ENCODE data around the gene INTS14.

- TF ChIP-seq ZNF274 (IDR thresholded peaks at IDR 0.05; ENCODE audit: low read depth, low read length) (no peak), YY1 (IDR thresholded peaks at IDR 0.05; ENCODE audit: insufficient read depth, insufficient read length) (no peak)
These were observed 43.0 kb upstream of the INTS14 start for GRCh38 chr15:65653801-65654521.
